Ovary (tissue), 3 donors: ENCODE data around the gene RFX1.

Experiments
- EP300 ChIP-seq: sonication (generic); formaldehyde crosslinking; IDR thresholded peaks from one replicate; pipeline ENCODE4 v1.6.1; 2017; ENCODE audit warnings: antibody characterized with exemption
- POLR2A ChIP-seq: fragments of 450-650 bp; IDR thresholded peaks from one replicate; pipeline ENCODE4 v1.6.1; 2017; ENCODE audit warnings: antibody characterized with exemption, mild to moderate bottlenecking, moderate library complexity
- TF ChIP-seq, protein P1 (sequence below), 3 donors: fragments of 450-650 bp in 2 of 3; fragments of 200-600 bp in 1 of 3; IDR thresholded peaks; one replicate each; pipeline versions ENCODE4 v1.5.1 to v1.8.0; 2016 to 2022; ENCODE audit warnings: antibody characterized with exemption in 3 of 3, mild to moderate bottlenecking in 1 of 3
- donor health status: DM: no; HTN: no; CAD: no.

DNA sequence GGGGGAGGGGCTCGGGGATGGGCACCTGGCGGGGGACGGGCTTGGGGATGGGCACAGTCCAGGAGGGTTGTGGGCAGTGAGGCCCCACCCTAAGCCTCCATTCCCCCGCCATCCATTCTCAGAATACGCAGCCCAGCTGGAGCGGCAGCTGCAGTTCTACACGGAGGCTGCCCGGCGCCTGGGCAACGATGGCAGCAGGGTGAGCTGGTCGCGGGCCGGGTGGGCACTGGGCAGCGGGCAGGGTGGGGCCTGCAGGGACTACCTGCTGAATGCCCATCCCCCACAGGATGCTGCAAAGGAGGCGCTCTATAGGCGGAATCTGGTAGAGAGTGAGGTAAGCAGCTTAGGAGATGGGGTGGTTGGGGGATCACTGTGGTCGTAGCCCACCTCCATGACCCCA, 76.2 kb downstream of the RFX1 start:
- TF ChIP-seq, protein P1, sequence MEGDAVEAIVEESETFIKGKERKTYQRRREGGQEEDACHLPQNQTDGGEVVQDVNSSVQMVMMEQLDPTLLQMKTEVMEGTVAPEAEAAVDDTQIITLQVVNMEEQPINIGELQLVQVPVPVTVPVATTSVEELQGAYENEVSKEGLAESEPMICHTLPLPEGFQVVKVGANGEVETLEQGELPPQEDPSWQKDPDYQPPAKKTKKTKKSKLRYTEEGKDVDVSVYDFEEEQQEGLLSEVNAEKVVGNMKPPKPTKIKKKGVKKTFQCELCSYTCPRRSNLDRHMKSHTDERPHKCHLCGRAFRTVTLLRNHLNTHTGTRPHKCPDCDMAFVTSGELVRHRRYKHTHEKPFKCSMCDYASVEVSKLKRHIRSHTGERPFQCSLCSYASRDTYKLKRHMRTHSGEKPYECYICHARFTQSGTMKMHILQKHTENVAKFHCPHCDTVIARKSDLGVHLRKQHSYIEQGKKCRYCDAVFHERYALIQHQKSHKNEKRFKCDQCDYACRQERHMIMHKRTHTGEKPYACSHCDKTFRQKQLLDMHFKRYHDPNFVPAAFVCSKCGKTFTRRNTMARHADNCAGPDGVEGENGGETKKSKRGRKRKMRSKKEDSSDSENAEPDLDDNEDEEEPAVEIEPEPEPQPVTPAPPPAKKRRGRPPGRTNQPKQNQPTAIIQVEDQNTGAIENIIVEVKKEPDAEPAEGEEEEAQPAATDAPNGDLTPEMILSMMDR (IDR thresholded peaks at IDR 0.05): no peak
- TF ChIP-seq EP300 (no peak), POLR2A (no peak)
